ENCODE results near the gene RPS6KA3.

- TF ChIP-seq EP300 (IDR thresholded peaks at IDR 0.05) (no peak), POLR2AphosphoS5 (IDR thresholded peaks at IDR 0.05) (no peak)
- TF ChIP-seq, protein P1, sequence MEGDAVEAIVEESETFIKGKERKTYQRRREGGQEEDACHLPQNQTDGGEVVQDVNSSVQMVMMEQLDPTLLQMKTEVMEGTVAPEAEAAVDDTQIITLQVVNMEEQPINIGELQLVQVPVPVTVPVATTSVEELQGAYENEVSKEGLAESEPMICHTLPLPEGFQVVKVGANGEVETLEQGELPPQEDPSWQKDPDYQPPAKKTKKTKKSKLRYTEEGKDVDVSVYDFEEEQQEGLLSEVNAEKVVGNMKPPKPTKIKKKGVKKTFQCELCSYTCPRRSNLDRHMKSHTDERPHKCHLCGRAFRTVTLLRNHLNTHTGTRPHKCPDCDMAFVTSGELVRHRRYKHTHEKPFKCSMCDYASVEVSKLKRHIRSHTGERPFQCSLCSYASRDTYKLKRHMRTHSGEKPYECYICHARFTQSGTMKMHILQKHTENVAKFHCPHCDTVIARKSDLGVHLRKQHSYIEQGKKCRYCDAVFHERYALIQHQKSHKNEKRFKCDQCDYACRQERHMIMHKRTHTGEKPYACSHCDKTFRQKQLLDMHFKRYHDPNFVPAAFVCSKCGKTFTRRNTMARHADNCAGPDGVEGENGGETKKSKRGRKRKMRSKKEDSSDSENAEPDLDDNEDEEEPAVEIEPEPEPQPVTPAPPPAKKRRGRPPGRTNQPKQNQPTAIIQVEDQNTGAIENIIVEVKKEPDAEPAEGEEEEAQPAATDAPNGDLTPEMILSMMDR (IDR thresholded peaks at IDR 0.05), result no peak
Observed at GRCh38 chrX:20149326-20149725, 117.4 kb downstream of the RPS6KA3 start.
